Sigmoid colon (tissue), 7 donors: Measurements from ENCODE around the gene CDKL5. TPM values are rescaled to one million over a fixed set of nuclear protein-coding genes. Genes with fewer than 3 reads are reported as not detected.

Experiments used
- DNase-seq: peaks from one replicate; pipeline ENCODE4 v3.0.0-alpha.2; 2019
- H3K27ac ChIP-seq, 4 donors: fragments of 200-600 bp; sonication (generic); one replicate each; pipeline ENCODE4 v1.5.1; 2016 to 2019; ENCODE audit warnings: mild to moderate bottlenecking in 1 of 4
- H3K27me3 ChIP-seq, 3 donors: fragments of 200-600 bp; sonication (generic); one replicate each; pipeline ENCODE4 v1.5.1; 2019; ENCODE audit warnings: mild to moderate bottlenecking in 1 of 3
- H3K36me3 ChIP-seq, 4 donors: fragments of 200-600 bp; sonication (generic); one replicate each; pipeline ENCODE4 v1.5.1; 2016 to 2019
- H3K4me1 ChIP-seq, 4 donors: fragments of 200-600 bp; sonication (generic); one replicate each; pipeline ENCODE4 v1.5.1; 2017 to 2019
- H3K4me3 ChIP-seq, 4 donors: fragments of 200-600 bp; sonication (generic); one replicate each; pipeline ENCODE4 v1.5.1; 2017 to 2019; ENCODE audit warnings: mild to moderate bottlenecking in 2 of 4, moderate library complexity in 1 of 4
- H3K9me3 ChIP-seq, 4 donors: fragments of 200-600 bp in 3 of 4; sonication (generic) in 3 of 4; one replicate each; pipeline versions ENCODE4 v1.5.1 to v1.6.1; 2013 to 2019
- CTCF ChIP-seq, 4 experiments: fragments of 450-650 bp in 3 of 4; fragments of 200-600 bp in 1 of 4; IDR thresholded peaks; one replicate each; pipeline ENCODE4 v1.5.1; 2016 to 2019; ENCODE audit warnings: antibody characterized with exemption in 4 of 4, mild to moderate bottlenecking in 3 of 4, moderate library complexity in 2 of 4
- EP300 ChIP-seq, 4 donors: sonication (generic); formaldehyde crosslinking; IDR thresholded peaks; one replicate each; pipeline ENCODE4 v1.6.1; 2017; ENCODE audit warnings: antibody characterized with exemption in 4 of 4
- POLR2A ChIP-seq, 2 donors: fragments of 450-650 bp; IDR thresholded peaks; one replicate each; pipeline ENCODE4 v1.6.1; 2016; ENCODE audit warnings: antibody characterized with exemption in 2 of 2, mild to moderate bottlenecking in 2 of 2, moderate library complexity in 2 of 2
- POLR2AphosphoS5 ChIP-seq, 4 donors: sonication (generic); formaldehyde crosslinking; IDR thresholded peaks; one replicate each; pipeline ENCODE4 v1.6.1; 2017; ENCODE audit warnings: antibody characterized with exemption in 4 of 4
- WGBS, 2 donors: extraction: QIAGEN DNeasy Blood & Tissue Kit; methylation state at CpG; one replicate each; pipeline ENCODE4 v1.1.7; 2013; 5-methylcytosine and 5-hydroxymethylcytosine counted together
- intact Hi-C: fragments of 100-400 bp; cut with DNase I; formaldehyde crosslinking; loops from one replicate; pipeline ENCODE4 v1.15.1; 2023
- polyA plus RNA-seq, 3 donors: library from polyadenylated mRNA; stranded (reverse); fragments of 200-250 nt; gene quantifications; one replicate each; pipeline ENCODE4 v1.2.3, GENCODE V29; 2013
- total RNA-seq, 4 donors: library from RNA; depleted of rRNA; stranded (reverse); fragments of >200 nt; gene quantifications; one replicate each; pipeline ENCODE4 v1.1.0, GENCODE V29; 2016
- donor health status: healthy with polysubstance abuse.
- donor health status: Bipolar disorder and iron deficiency.
- donor health status: healthy.

Gene CDKL5
- total and polyA plus RNA-seq, 7 donors = 0.46 to 8.9 (median 5.2) TPM

- 29 to 65% methylated on average over 1 of the region's 1 CpG for WGBS, 2 donors
- Histone ChIP-seq H3K36me3 (no peaks in the 10 kb centered on the region), H3K27me3 (no peaks in the 10 kb centered on the region), H3K4me3 (no peak overlapping the region), H3K4me1 (no peaks in the 10 kb centered on the region), H3K9me3 (no peaks in the 10 kb centered on the region), H3K27ac (no peak overlapping the region)
- no peak for DNase-seq
- intact Hi-C loops = no loop called here
- TF ChIP-seq POLR2AphosphoS5 (IDR thresholded peaks at IDR 0.05) = no peak
- TF ChIP-seq POLR2A (IDR thresholded peaks at IDR 0.05) = no peak
- no peak for TF ChIP-seq CTCF (IDR thresholded peaks at IDR 0.05)
- TF ChIP-seq EP300 (IDR thresholded peaks at IDR 0.05) = no peak
Measured at GRCh38 chrX:18537524-18537923, 112.1 kb downstream of the CDKL5 start.

DNA sequence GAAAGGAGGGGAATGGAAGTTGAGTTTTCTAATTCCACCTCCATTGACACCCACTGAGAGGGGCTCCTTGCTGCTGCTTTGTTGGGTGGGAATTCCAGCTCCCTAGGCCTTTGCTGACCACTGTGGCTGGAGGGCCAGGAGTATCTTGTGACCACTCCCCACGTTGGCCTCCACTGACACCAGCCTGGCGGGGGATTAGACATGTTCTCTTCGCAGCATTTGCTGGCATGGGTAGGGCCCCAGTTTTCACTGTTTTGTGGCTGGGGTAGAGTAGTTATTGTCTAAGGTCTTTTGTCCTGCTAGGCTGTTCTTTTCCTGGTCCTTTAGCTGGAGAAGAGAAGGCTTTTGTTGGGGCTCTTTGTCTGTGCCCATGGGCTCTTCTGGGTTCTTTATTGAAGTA lies 116.7 kb downstream of the CDKL5 start:
- 92 to 94% methylated on average over 3 of the region's 3 CpGs for WGBS, 2 donors
- Histone ChIP-seq H3K9me3 (no peaks in the 10 kb centered on the region), H3K4me1 (no peaks in the 10 kb centered on the region), H3K36me3 (no peaks in the 10 kb centered on the region), H3K27ac (no peak overlapping the region), H3K4me3 (no peak overlapping the region), H3K27me3 (no peaks in the 10 kb centered on the region)
- TF ChIP-seq POLR2A (IDR thresholded peaks at IDR 0.05) = no peak
- no peak for TF ChIP-seq POLR2AphosphoS5 (IDR thresholded peaks at IDR 0.05)
- TF ChIP-seq CTCF (IDR thresholded peaks at IDR 0.05) = no peak
- TF ChIP-seq EP300 (IDR thresholded peaks at IDR 0.05) = no peak
- DNase-seq = no peak
- intact Hi-C loops = no loop called here

DNA sequence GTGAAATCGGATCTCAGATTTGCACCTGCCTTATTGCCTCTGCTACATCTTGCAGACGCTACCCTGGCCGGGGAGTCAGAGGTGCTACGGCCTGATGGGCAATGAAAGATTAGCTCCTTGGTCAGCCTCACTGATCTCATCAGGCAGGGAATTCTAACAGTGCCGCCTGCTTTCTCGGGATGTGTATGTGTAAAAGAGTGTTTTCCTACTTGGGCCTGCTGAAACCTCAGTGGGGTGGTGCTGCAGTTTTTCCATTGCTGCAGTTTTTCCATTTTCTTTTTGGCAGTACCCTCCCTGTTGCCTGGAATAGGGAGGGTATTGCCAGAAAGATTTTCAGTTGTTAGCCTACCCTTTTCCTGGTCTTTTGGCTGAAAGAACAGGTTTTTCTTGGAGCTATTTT lies 117.5 kb downstream of the CDKL5 start:
- Histone ChIP-seq H3K4me3 (no peak overlapping the region), H3K4me1 (no peaks in the 10 kb centered on the region), H3K27ac (no peak overlapping the region), H3K27me3 (no peaks in the 10 kb centered on the region), H3K36me3 (no peaks in the 10 kb centered on the region), H3K9me3 (no peaks in the 10 kb centered on the region)
- TF ChIP-seq EP300 (IDR thresholded peaks at IDR 0.05) (no peak), CTCF (IDR thresholded peaks at IDR 0.05) (no peak), POLR2A (IDR thresholded peaks at IDR 0.05) (no peak), POLR2AphosphoS5 (IDR thresholded peaks at IDR 0.05) (no peak)
- intact Hi-C loops = no loop called here
- DNase-seq = no peak
- 90 to 92% methylated on average over 6 of the region's 6 CpGs for WGBS, 2 donors

DNA sequence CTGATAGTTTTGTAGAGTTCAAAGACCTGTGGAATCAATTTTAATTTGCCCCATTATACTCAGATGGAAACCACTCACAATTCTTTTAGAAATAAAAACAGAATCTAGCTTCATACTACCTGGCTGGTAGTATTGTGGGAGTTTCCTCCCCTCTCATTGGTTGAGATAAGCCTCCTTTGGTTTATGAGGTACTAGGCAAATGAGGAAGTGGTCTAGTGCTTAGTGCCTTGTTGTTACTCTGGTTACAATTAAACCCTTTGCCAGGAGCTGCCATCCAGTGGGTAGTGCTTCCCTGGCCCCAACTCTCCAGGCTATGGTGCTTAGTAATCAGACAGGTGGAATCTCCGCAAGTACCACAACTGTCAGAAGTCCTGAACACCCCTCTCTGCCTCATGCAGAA lies 118.3 kb downstream of the CDKL5 start:
- Histone ChIP-seq H3K36me3 (no peaks in the 10 kb centered on the region), H3K27me3 (no peaks in the 10 kb centered on the region), H3K4me3 (no peak overlapping the region), H3K9me3 (no peaks in the 10 kb centered on the region), H3K27ac (no peak overlapping the region), H3K4me1 (no peaks in the 10 kb centered on the region)
- DNase-seq = no peak
- intact Hi-C loops = no loop called here
- TF ChIP-seq CTCF (IDR thresholded peaks at IDR 0.05) (no peak), EP300 (IDR thresholded peaks at IDR 0.05) (no peak), POLR2A (IDR thresholded peaks at IDR 0.05) (no peak), POLR2AphosphoS5 (IDR thresholded peaks at IDR 0.05) (no peak)
- whole genome bisulfite sequencing, 2 donors = 94 to 97% methylated on average over 1 of the region's 1 CpG

- Histone ChIP-seq H3K9me3 (no peaks in the 10 kb centered on the region), H3K4me3 (no peak overlapping the region), H3K27ac (no peak overlapping the region), H3K36me3 (no peaks in the 10 kb centered on the region), H3K4me1 (no peaks in the 10 kb centered on the region), H3K27me3 (no peaks in the 10 kb centered on the region)
- intact Hi-C loops = no loop called here
- no peak for DNase-seq
- TF ChIP-seq CTCF (IDR thresholded peaks at IDR 0.05) (no peak), POLR2A (IDR thresholded peaks at IDR 0.05) (no peak), POLR2AphosphoS5 (IDR thresholded peaks at IDR 0.05) (no peak), EP300 (IDR thresholded peaks at IDR 0.05) (no peak)
- 86 to 97% methylated on average over 2 of the region's 2 CpGs for WGBS, 2 donors
Measured at GRCh38 chrX:18545771-18546170, 120.4 kb downstream of the CDKL5 start.
